GM12872 (cell line): ENCODE results near the gene FAM168B.

Source experiments
- CTCF ChIP-seq: IDR thresholded peaks from 3 replicates; pipeline ENCODE4 v1.5.1; 2011; ENCODE audit warnings: low read depth, mild to moderate bottlenecking, low read length, moderate library complexity; ENCODE audit not compliant: insufficient read depth

FAM168B gene

GRCh38 chr2:131014141-131014540 is 79.1 kb downstream of the FAM168B start:
- no peak for TF ChIP-seq CTCF

- TF ChIP-seq CTCF = no peak
Measured at GRCh38 chr2:131011486-131011885, 81.8 kb downstream of the FAM168B start.

- TF ChIP-seq CTCF = no peak
Measured at GRCh38 chr2:131010566-131010965, 82.7 kb downstream of the FAM168B start.

- no peak for TF ChIP-seq CTCF
Measured at GRCh38 chr2:131009713-131010475, 83.4 kb downstream of the FAM168B start.

- TF ChIP-seq CTCF = no peak
Measured at GRCh38 chr2:131008967-131009366, 84.3 kb downstream of the FAM168B start.

- TF ChIP-seq CTCF = no peak
Measured at GRCh38 chr2:131006561-131006960, 86.7 kb downstream of the FAM168B start.

- no peak for TF ChIP-seq CTCF
Measured at GRCh38 chr2:131005216-131005935, 87.9 kb downstream of the FAM168B start.
